OCI-LY3 (cell line): Measurements from ENCODE around the gene KCNJ11.

ENCODE experiments used
- EZH2phosphoT487 ChIP-seq: fragments of 200-600 bp; shearing (Covaris generic); IDR thresholded peaks from 2 replicates; pipeline ENCODE4 v1.6.1; 2018; ENCODE audit warnings: antibody characterized with exemption, mixed run types, low read depth
- TF ChIP-seq, protein P1 (sequence below): fragments of 200-600, 300-600 bp; sonication (generic); IDR thresholded peaks from 2 replicates; pipeline ENCODE4 v1.5.1; 2014; ENCODE audit warnings: antibody characterized with exemption, low read length, low read depth

DNA sequence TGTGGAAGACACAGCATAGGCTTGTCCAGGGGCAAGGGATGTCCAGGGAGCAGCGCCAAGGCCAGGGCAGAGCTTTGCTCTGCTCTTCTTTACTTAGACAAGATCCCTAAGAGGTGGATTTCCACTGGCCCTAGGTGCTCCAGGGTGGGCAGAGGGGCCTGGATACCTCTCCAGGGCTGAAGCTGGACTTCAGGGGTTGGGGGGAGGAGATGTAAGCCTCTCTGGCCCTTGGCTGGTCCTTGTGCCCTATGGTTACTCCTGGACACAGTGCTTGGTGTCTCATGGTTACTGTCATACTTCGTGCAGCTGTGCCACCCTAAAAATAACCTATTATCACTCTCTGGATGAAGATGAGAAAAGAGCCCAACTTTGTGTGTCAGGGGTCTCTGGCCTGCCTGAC, 12.9 kb upstream of the KCNJ11 start:
- TF ChIP-seq, protein P1, sequence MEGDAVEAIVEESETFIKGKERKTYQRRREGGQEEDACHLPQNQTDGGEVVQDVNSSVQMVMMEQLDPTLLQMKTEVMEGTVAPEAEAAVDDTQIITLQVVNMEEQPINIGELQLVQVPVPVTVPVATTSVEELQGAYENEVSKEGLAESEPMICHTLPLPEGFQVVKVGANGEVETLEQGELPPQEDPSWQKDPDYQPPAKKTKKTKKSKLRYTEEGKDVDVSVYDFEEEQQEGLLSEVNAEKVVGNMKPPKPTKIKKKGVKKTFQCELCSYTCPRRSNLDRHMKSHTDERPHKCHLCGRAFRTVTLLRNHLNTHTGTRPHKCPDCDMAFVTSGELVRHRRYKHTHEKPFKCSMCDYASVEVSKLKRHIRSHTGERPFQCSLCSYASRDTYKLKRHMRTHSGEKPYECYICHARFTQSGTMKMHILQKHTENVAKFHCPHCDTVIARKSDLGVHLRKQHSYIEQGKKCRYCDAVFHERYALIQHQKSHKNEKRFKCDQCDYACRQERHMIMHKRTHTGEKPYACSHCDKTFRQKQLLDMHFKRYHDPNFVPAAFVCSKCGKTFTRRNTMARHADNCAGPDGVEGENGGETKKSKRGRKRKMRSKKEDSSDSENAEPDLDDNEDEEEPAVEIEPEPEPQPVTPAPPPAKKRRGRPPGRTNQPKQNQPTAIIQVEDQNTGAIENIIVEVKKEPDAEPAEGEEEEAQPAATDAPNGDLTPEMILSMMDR: no peak
- TF ChIP-seq EZH2phosphoT487: no peak
